Fibroblast of villous mesenchyme (primary cell): Measurements from ENCODE around the gene EML2. TPM values are rescaled to one million over a fixed set of nuclear protein-coding genes. Genes with fewer than 3 reads are reported as not detected.

Experiments used
- DNase-seq: peaks from one replicate; pipeline ENCODE4 v3.0.0-alpha.2; 2010; ENCODE audit warnings: low read depth
- H3K4me3 ChIP-seq: 2 replicates; pipeline ENCODE4 v1.5.1; 2011; ENCODE audit warnings: low read depth, mild to moderate bottlenecking, low read length
- CTCF ChIP-seq: IDR thresholded peaks from 2 replicates; pipeline ENCODE4 v1.5.1; 2012; ENCODE audit warnings: low read depth, mild to moderate bottlenecking, low read length; ENCODE audit not compliant: insufficient read depth
- total RNA-seq: library from RNA; depleted of rRNA; stranded (reverse); fragments of >200 nt; gene quantifications from 2 replicates; pipeline ENCODE4 v1.2.3, GENCODE V29; 2012

EML2 gene
- total RNA-seq, 1 donor: 31.5 TPM

GRCh38 chr19:45601524-45602374, 37.4 kb downstream of the EML2 start, which contains the start of gene GPR4:
Gene GPR4 (minus strand): TSS chr19:45602212. CDS start chr19:45591866, 10,346 bp downstream.
- no peak for DNase-seq

GRCh38 chr19:45601115-45601514, 38.1 kb downstream of the EML2 start:
- no peak for TF ChIP-seq CTCF
- no peak for DNase-seq
- no peak overlapping the region for H3K4me3 ChIP-seq

More at GRCh38 chr19:45601524-45602374, 37.4 kb downstream of the EML2 start, which contains the start of gene GPR4:
- no peak for TF ChIP-seq CTCF
- peak within 1 kb of the TSS; percentile 25 for H3K4me3 ChIP-seq

GRCh38 chr19:45600340-45600885, 38.8 kb downstream of the EML2 start:
- TF ChIP-seq CTCF: no peak
- H3K4me3 ChIP-seq: no peak overlapping the region
- no peak for DNase-seq

- TF ChIP-seq CTCF: no peak
- DNase-seq: no peak
- no peak overlapping the region for H3K4me3 ChIP-seq
Measured at GRCh38 chr19:45599286-45599685, 39.9 kb downstream of the EML2 start.

GRCh38 chr19:45598267-45599001, 40.8 kb downstream of the EML2 start:
- H3K4me3 ChIP-seq: no peak overlapping the region
- DNase-seq: no peak
- no peak for TF ChIP-seq CTCF

- H3K4me3 ChIP-seq: no peak overlapping the region
- no peak for TF ChIP-seq CTCF
Measured at GRCh38 chr19:45597425-45598111, 41.6 kb downstream of the EML2 start.

More at GRCh38 chr19:45597425-45598111, 41.6 kb downstream of the EML2 start:
- DNase-seq: no peak
